HG03565 (cell line): Measurements from ENCODE around the gene APOC1.
"Not testable (repeated sequence)": the region's sequence is repeated elsewhere in the genome, so short reads cannot be mapped to it uniquely, and the experiment has no call there.

Experiments
- ATAC-seq: cut with Tn5 transposase; IDR thresholded peaks from one replicate; pipeline ENCODE4 v1.9.1; 2021; ENCODE audit warnings: mild to moderate bottlenecking, moderate library complexity; ENCODE audit not compliant: unreplicated experiment

Gene APOC1

GRCh38 chr19:44912854-44913253 is 1.6 kb upstream of the APOC1 start:
- no peak for ATAC-seq

DNA sequence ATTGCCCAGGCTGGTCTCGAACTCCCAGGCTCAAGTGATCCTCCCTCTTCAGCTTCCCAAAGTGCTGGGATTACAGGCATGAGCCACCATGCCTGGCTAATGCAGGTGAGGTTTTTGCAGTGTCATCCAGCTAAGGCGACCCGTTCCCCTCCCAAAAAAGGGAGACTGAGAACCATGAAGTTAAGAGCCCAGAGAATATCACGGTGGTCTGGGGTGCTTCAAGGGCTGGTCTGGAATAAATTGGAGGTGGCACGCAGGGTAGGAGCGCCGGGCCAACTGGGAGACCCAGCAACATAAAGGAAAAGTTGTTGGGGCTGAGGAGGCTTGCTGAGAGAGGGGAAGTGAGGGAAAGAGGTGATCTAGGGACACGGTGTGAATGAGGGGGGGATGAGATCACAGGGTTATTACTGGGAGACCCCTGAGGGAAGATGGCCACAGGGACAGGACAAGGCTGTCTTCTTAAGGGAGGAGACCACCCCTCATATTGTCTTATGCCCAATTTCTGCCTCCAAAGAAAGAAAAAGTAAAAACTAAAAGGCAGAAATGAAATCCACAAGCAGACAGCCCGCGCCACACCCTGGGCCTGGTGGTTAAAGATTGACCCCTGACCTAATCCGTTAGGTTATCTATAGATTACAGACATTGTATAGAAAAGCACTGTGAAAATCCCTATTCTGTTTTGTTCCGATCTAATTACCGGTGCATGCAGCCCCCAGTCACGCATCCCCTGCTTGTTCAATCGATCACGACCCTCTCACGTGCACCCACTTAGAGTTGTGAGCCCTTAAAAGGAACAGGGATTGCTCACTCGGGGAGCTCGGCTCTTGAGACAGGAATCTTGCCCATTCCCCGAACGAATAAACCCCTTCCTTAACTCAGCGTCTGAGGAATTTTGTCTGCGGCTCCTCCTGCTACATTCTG is 636 bp upstream of the APOC1 start:
- not testable (repeated sequence) for ATAC-seq

DNA sequence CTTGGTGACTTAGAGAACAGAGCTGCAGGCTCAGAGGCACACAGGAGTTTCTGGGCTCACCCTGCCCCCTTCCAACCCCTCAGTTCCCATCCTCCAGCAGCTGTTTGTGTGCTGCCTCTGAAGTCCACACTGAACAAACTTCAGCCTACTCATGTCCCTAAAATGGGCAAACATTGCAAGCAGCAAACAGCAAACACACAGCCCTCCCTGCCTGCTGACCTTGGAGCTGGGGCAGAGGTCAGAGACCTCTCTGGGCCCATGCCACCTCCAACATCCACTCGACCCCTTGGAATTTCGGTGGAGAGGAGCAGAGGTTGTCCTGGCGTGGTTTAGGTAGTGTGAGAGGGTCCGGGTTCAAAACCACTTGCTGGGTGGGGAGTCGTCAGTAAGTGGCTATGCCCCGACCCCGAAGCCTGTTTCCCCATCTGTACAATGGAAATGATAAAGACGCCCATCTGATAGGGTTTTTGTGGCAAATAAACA is 9.9 kb downstream of the APOC1 start:
- no peak for ATAC-seq

DNA sequence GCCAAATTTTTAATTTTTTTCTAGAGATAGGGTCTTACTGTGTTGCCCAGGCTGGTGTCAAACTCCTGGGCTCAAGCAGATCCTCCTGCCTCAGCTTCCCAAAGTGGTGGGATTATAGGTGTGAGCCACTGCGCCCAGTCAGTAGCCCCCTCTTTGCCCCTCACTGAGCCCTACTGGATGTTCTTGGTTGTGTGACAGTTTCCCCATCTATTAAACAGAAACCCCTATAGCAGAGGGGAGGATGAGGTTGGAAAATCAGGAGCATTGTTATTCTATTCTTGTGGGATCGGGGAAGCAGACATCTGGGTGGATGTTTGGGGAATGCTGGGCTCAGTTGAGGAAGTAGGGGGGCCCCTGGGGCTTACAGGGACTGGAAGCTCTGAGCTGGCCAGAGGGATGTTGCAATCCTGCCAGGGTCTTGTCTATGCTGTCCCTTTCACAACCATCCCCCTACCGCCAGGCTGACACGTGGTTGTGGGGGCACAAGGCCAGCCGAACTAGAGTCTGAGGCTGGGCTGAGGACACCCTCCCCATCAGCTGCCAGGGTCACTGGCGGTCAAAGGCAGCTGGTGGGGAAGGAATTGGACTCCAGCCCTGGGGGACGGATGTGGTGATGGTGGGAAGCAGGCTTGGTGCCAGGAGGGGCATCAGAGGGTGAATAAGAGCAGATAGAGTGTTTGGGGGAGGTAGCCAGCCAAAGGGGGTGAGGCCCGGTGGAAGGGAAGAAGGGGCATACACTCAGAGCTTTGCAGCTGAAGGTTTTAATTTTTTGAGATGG is 10.9 kb downstream of the APOC1 start:
- ATAC-seq, result no peak

- ATAC-seq, result not testable (repeated sequence)
Measured at GRCh38 chr19:44926245-44927077, 12.1 kb downstream of the APOC1 start.

GRCh38 chr19:44927746-44928145 is 13.3 kb downstream of the APOC1 start:
- no peak for ATAC-seq

DNA sequence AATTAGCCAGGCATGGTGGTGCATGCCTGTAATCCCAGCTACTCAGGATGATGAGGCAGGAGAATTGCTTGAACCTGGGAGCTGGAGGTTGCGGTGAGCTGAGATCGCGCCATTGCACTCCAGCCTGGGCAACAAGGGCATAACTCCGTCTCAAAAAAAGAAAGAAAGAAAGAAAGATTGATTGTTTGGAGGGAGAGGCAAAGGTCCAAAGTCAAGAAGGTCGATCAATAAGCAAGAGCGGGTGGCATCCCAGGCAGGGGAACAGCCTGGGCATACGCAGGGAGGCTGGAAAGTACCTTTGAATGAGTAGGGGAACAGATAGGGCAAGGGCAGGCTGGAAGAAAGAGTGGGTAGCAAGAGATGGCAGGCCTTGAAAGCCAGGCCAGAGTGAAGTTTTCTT is 15.7 kb downstream of the APOC1 start:
- no peak for ATAC-seq

GRCh38 chr19:44931541-44931940 is 17.1 kb downstream of the APOC1 start:
- ATAC-seq, result no peak

- ATAC-seq, result no peak
Measured at GRCh38 chr19:44939668-44940067, 25.3 kb downstream of the APOC1 start.

DNA sequence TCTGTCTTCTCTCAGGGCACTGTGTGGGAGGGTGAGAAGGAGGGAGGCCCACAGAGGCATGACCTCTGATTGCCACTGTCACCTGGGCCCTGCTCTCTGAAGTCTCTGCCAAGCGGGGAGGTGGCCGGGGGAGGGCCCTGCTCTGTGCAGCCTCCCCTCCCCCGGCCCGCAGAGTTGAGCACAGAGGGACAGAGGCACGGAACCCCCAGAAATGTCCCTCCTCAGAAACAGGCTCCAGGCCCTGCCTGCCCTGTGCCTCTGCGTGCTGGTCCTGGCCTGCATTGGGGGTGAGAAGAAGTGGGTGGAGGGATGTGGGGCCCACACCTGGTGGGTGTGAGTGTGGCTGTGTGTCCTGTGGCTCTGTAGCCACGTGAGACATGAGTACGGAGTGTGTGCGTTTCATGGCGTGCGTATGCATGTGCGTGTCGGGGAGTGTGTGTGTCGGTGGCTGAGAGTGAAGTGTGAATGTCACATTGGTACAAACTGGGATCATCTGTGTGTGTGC is 27.7 kb downstream of the APOC1 start, which contains the start of gene APOC4:
Gene APOC4 (plus strand): TSS at position 171 of the 505 bp plus-strand sequence. CDS start 41 bp downstream, at position 212.
- ATAC-seq, result no peak

GRCh38 chr19:44943801-44944249 is 29.4 kb downstream of the APOC1 start:
- ATAC-seq, result peak; percentile 54

- no peak for ATAC-seq
Measured at GRCh38 chr19:44947041-44947581, 32.7 kb downstream of the APOC1 start.

- ATAC-seq, result no peak
Measured at GRCh38 chr19:44948237-44948636, 33.8 kb downstream of the APOC1 start.

DNA sequence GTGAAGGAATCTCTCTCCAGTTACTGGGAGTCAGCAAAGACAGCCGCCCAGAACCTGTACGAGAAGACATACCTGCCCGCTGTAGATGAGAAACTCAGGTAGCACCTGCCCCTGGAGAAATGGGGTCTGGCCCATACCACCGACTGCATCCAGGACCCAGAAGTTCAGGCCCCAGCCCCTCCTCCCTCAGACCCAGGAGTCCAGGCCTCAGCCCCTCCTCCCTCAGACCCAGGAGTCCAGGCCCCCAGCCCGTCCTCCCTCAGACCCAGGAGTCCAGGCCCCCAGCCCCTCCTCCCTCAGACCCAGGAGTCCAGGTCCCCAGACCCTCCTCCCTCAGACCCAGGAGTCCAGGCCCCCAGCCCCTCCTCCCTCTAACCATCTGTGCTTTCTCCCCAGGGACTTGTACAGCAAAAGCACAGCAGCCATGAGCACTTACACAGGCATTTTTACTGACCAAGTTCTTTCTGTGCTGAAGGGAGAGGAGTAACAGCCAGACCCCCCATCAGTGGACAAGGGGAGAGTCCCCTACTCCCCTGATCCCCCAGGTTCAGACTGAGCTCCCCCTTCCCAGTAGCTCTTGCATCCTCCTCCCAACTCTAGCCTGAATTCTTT is 34.5 kb downstream of the APOC1 start:
- no peak for ATAC-seq

DNA sequence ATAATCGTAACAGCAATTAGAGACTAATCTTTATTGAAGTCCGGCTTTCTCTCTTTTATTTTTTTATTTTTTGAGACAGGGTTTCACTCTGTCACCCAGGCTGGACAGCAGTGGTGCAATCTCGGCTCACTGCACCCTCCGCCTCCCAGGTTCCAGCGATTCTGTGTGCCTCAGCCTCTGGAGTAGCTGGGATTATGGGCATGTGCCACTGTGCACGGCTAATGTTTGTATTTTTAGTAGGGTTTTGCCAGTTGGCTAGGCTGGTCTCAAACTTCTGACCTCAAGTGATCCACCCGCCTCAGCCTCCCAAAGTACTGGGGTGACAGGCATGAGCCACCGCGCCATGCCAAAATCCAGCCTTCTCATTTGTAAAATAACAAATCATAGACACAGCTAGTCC is 35.1 kb downstream of the APOC1 start:
- no peak for ATAC-seq

DNA sequence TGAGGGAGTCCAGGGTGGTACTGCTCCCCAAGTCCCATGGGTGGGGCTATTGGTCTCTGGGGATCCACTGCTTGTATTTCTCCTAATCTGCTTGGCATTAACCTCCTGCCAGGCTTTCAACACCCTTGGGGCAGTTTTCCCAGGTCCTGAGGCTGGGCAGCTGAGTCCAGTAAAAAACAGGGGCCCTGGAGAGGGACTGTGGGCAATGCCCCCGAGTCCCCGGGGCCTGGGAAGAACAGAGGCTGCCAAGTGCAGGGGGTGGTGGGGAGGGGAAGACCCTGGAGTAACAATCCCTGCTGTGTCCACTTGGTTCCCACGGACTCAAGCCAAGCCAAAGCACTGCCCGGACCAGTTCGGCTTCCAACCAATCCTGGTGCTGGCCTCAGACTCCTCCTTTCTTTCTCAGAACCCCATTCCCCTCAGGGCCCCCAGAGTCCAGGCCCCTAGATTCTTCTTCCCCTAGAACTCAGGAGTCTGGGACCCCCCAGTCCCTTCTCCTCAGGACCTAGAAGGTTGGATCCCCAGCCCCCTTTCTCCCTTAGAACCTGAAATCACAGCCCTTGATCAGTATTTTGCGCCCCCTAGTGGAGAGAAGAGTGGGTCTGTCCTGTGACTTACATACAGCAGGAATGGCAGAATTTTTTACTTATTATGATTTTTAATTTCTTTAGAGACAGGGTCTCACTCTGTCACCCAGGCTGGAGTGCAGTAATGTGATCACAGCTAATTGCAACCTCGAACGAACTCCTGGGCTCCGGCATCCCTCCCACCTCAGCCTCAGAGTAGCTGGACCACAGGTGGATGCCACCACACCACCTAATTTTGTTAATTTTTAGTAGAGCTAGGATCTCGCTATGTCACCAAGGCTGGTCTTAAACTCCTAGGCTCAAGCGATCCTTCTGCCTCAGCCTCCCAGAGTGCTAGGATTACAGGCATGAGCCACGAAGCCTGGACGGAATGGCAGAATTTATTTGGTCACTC is 37.1 kb downstream of the APOC1 start:
- no peak for ATAC-seq

GRCh38 chr19:44954278-44954648 is 39.9 kb downstream of the APOC1 start:
- ATAC-seq, result no peak

GRCh38 chr19:44954649-44955504 is 40.5 kb downstream of the APOC1 start, which contains the start of gene CLPTM1:
TSS of gene CLPTM1 (plus strand) at chr19:44955380. CDS start at chr19:44955396, 16 bp downstream.
- peak; percentile 87 for ATAC-seq
